K562 (cell line): ENCODE results near the gene HMOX1. TPM values are rescaled to one million over a fixed set of nuclear protein-coding genes. Genes with fewer than 3 reads are reported as not detected.

ENCODE experiments used
- CEBPZ ChIP-seq: fragments of 150-350 bp; IDR thresholded peaks from 2 replicates; pipeline ENCODE4 v1.6.1; 2014; ENCODE audit warnings: low read depth, mild to moderate bottlenecking, low read length, borderline replicate concordance
- IFI16 ChIP-seq: fragments of 250-450 bp; sonication (Bioruptor Pico); IDR thresholded peaks from 2 replicates; pipeline ENCODE4 v2.1.2; 2022; ENCODE audit warnings: mild to moderate bottlenecking, inconsistent platforms
- KLF16 ChIP-seq: IDR thresholded peaks from 2 replicates; pipeline ENCODE4 v1.6.1; 2016; ENCODE audit warnings: antibody characterized with exemption
- L3MBTL2 ChIP-seq: fragments of 450-650 bp; IDR thresholded peaks from 2 replicates; pipeline ENCODE4 v1.6.1; 2016; ENCODE audit warnings: mild to moderate bottlenecking, moderate library complexity
- NRF1 ChIP-seq, 2 experiments: fragments of 450-650 bp; IDR thresholded peaks in 1 of 2; conservative IDR thresholded peaks in 1 of 2; 2 replicates each; pipeline ENCODE4 v1.6.1; 2014; ENCODE audit warnings: mild to moderate bottlenecking in 2 of 2
- SAP30 ChIP-seq: fragments of 200-600 bp; sonication (generic); IDR thresholded peaks from 2 replicates; pipeline ENCODE4 v1.6.1; 2012; ENCODE audit warnings: borderline replicate concordance, low read depth, mild to moderate bottlenecking, moderate library complexity, low read length, control low read depth, inconsistent platforms; ENCODE audit not compliant: insufficient read depth, poor library complexity, severe bottlenecking
- SUPT5H ChIP-seq: fragments of 450-650 bp; IDR thresholded peaks from 2 replicates; pipeline ENCODE4 v1.6.1; 2016
- U2AF2 ChIP-seq: fragments of 200-400 bp; formaldehyde crosslinking; optimal IDR thresholded peaks from 2 replicates; pipeline ENCODE3; 2017; ENCODE audit warnings: low read depth, mild to moderate bottlenecking, low read length
- ZBTB49 ChIP-seq: sonication (generic); formaldehyde crosslinking; IDR thresholded peaks from 2 replicates; pipeline ENCODE4 v1.8.0; 2022; ENCODE audit warnings: missing genetic modification reagents, mild to moderate bottlenecking, borderline replicate concordance
- ZFP30 ChIP-seq: fragments of 250-450 bp; sonication (Bioruptor Pico); IDR thresholded peaks from 2 replicates; pipeline ENCODE4 v1.8.0; 2022; ENCODE audit warnings: moderate library complexity, mild to moderate bottlenecking, inconsistent platforms, borderline replicate concordance
- polyA plus RNA-seq, 8 experiments: library from polyadenylated mRNA; depleted of rRNA in 4 of 8; stranded (reverse) in 5 of 8; unstranded in 3 of 8; fragments of >200 nt; fragmentation: Nextera tagmentation in 2 of 8; fragmentation: Illumina TruSeq in 1 of 8; extraction: Ambion mirVana in 2 of 8; extraction: Trizol in 1 of 8; gene quantifications; 2 replicates each; pipeline versions ENCODE4 v1.2.1 to v1.2.3, GENCODE V29; 2011 to 2014; ENCODE audit warnings: inconsistent platforms in 1 of 8, missing spikeins in 1 of 8
- total RNA-seq, 7 experiments: library from RNA; depleted of rRNA in 6 of 7; stranded (reverse); fragments of >200 nt in 6 of 7; fragmentation: Illumina TruSeq in 2 of 7; extraction: Trizol in 2 of 7; gene quantifications; 2 replicates each; pipeline versions ENCODE4 v1.2.1 to v1.2.3, GENCODE V29; 2011 to 2021; ENCODE audit warnings: low replicate concordance in 1 of 7
- TF ChIP-seq, protein P1 (sequence below): fragments of 450-650 bp; IDR thresholded peaks from 2 replicates; pipeline ENCODE4 v1.6.1; 2016; ENCODE audit warnings: missing biosample characterization, missing genetic modification characterization
- TF ChIP-seq, protein P2 (sequence below), 2 experiments: fragments of 450-650 bp; conservative IDR thresholded peaks; 2 replicates each; pipeline ENCODE4 v1.6.1; 2017; ENCODE audit warnings: mild to moderate bottlenecking in 2 of 2, moderate library complexity in 2 of 2
- TF ChIP-seq, protein P3 (sequence below): fragments of 450-650 bp; IDR thresholded peaks from 2 replicates; pipeline ENCODE4 v1.7.0; 2016; ENCODE audit warnings: borderline replicate concordance
- TF ChIP-seq, protein P4 (sequence below): fragments of 250-450 bp; sonication (Bioruptor Pico); IDR thresholded peaks from 2 replicates; pipeline ENCODE4 v1.8.0; 2022; ENCODE audit warnings: moderate library complexity, mild to moderate bottlenecking, inconsistent platforms

Gene HMOX1
- total and polyA plus RNA-seq, 9 of the 15 experiments (the other 6 are each of a cell fraction or from before 2014, with no cell fraction given): not detected

- no peak for TF ChIP-seq ZBTB49 (CRISPR knock-in tag)
- peak; percentile 59; the same call in 1 of the 2 replicates for TF ChIP-seq CEBPZ
- TF ChIP-seq L3MBTL2: peak; percentile 53; the same call in 1 of the 2 replicates
- no peak for TF ChIP-seq ZFP30 (CRISPR knock-in tag)
- TF ChIP-seq, protein P1, sequence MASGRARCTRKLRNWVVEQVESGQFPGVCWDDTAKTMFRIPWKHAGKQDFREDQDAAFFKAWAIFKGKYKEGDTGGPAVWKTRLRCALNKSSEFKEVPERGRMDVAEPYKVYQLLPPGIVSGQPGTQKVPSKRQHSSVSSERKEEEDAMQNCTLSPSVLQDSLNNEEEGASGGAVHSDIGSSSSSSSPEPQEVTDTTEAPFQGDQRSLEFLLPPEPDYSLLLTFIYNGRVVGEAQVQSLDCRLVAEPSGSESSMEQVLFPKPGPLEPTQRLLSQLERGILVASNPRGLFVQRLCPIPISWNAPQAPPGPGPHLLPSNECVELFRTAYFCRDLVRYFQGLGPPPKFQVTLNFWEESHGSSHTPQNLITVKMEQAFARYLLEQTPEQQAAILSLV (tag): no peak
- TF ChIP-seq, protein P2, sequence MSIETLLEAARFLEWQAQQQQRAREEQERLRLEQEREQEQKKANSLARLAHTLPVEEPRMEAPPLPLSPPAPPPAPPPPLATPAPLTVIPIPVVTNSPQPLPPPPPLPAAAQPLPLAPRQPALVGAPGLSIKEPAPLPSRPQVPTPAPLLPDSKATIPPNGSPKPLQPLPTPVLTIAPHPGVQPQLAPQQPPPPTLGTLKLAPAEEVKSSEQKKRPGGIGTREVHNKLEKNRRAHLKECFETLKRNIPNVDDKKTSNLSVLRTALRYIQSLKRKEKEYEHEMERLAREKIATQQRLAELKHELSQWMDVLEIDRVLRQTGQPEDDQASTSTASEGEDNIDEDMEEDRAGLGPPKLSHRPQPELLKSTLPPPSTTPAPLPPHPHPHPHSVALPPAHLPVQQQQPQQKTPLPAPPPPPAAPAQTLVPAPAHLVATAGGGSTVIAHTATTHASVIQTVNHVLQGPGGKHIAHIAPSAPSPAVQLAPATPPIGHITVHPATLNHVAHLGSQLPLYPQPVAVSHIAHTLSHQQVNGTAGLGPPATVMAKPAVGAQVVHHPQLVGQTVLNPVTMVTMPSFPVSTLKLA (conservative IDR thresholded peaks at IDR 0.05): peak; percentile 70 to 85
- TF ChIP-seq SUPT5H: peak; percentile 81
- TF ChIP-seq SAP30: peak; percentile 78
- no peak for TF ChIP-seq KLF16
- TF ChIP-seq U2AF2: no peak
- no peak for TF ChIP-seq IFI16 (CRISPR knock-in tag)
- TF ChIP-seq, protein P3, sequence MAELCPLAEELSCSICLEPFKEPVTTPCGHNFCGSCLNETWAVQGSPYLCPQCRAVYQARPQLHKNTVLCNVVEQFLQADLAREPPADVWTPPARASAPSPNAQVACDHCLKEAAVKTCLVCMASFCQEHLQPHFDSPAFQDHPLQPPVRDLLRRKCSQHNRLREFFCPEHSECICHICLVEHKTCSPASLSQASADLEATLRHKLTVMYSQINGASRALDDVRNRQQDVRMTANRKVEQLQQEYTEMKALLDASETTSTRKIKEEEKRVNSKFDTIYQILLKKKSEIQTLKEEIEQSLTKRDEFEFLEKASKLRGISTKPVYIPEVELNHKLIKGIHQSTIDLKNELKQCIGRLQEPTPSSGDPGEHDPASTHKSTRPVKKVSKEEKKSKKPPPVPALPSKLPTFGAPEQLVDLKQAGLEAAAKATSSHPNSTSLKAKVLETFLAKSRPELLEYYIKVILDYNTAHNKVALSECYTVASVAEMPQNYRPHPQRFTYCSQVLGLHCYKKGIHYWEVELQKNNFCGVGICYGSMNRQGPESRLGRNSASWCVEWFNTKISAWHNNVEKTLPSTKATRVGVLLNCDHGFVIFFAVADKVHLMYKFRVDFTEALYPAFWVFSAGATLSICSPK: no peak
- peak; percentile 67 to 73 for TF ChIP-seq NRF1 (conservative IDR thresholded peaks at IDR 0.05 in 1 of 2, IDR thresholded peaks at IDR 0.05 in 1 of 2)
- TF ChIP-seq, protein P4, sequence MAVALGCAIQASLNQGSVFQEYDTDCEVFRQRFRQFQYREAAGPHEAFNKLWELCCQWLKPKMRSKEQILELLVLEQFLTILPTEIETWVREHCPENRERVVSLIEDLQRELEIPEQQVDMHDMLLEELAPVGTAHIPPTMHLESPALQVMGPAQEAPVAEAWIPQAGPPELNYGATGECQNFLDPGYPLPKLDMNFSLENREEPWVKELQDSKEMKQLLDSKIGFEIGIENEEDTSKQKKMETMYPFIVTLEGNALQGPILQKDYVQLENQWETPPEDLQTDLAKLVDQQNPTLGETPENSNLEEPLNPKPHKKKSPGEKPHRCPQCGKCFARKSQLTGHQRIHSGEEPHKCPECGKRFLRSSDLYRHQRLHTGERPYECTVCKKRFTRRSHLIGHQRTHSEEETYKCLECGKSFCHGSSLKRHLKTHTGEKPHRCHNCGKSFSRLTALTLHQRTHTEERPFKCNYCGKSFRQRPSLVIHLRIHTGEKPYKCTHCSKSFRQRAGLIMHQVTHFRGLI: no peak
Measured at GRCh38 chr22:35399678-35400500, 19.0 kb downstream of the HMOX1 start, which contains the start of gene MCM5 (continued).
